ENCODE data around the gene LGI4. TPM values are rescaled to one million over a fixed set of nuclear protein-coding genes. Genes with fewer than 3 reads are reported as not detected.

The LGI4 gene
- total RNA-seq, 1 donor from 2014 or later = 32.9 TPM

- intact Hi-C loops (cut with DNase I) = no loop called here
- Histone ChIP-seq H3K27me3 (no peaks in the 10 kb centered on the region), H3K4me3 (peak overlapping the region; percentile 11 to 46), H3K27ac (peak overlapping the region; percentile 94), H3K36me3 (no peaks in the 10 kb centered on the region), H3K9me3 (no peaks in the 10 kb centered on the region), H3K4me1 (peaks cover 59% of the 10 kb centered on the region)
- no peak for DNase-seq (ENCODE audit: extremely low spot score in 2 of 2)
- no peak for TF ChIP-seq POLR2AphosphoS5 (IDR thresholded peaks at IDR 0.05; ENCODE audit: insufficient read depth in 1 of 2, low read depth in 1 of 2)
Observed at GRCh38 chr19:35118268-35119020, 16.4 kb downstream of the LGI4 start.

- no peaks in the 10 kb centered on the region for H3K9me3 ChIP-seq
- TF ChIP-seq POLR2A (IDR thresholded peaks at IDR 0.05) (no peak), POLR2AphosphoS5 (IDR thresholded peaks at IDR 0.05; ENCODE audit: insufficient read depth in 1 of 2, low read depth in 1 of 2) (no peak), CTCF (IDR thresholded peaks at IDR 0.05) (no peak)
- intact Hi-C loops (cut with DNase I) = no loop called here
- H3K36me3 ChIP-seq = no peaks in the 10 kb centered on the region
- peaks cover 52% of the 10 kb centered on the region for H3K4me1 ChIP-seq
- no peak for DNase-seq (ENCODE audit: extremely low spot score in 2 of 2)
- peak overlapping the region in 1 of 2 donors; percentile 46 for H3K4me3 ChIP-seq
- no peaks in the 10 kb centered on the region for H3K27me3 ChIP-seq
- H3K27ac ChIP-seq = peak overlapping the region; percentile 94
Observed at GRCh38 chr19:35117799-35118198, 17.1 kb downstream of the LGI4 start.

GRCh38 chr19:35117116-35117515 is 17.7 kb downstream of the LGI4 start:
- H3K36me3 ChIP-seq = no peaks in the 10 kb centered on the region
- no peak for DNase-seq (ENCODE audit: extremely low spot score in 2 of 2)
- intact Hi-C loops (cut with DNase I) = no loop called here
- no peak for TF ChIP-seq POLR2A (IDR thresholded peaks at IDR 0.05)
- no peak for TF ChIP-seq CTCF (IDR thresholded peaks at IDR 0.05)
- TF ChIP-seq POLR2AphosphoS5 (IDR thresholded peaks at IDR 0.05; ENCODE audit: insufficient read depth in 1 of 2, low read depth in 1 of 2) = no peak
- H3K9me3 ChIP-seq = no peaks in the 10 kb centered on the region
- peak overlapping the region; percentile 8 to 46 for H3K4me3 ChIP-seq
- H3K4me1 ChIP-seq = peaks cover 45% of the 10 kb centered on the region
- no peaks in the 10 kb centered on the region for H3K27me3 ChIP-seq
- peak overlapping the region; percentile 94 for H3K27ac ChIP-seq

- Histone ChIP-seq H3K9me3 (no peaks in the 10 kb centered on the region), H3K36me3 (no peaks in the 10 kb centered on the region), H3K27me3 (no peaks in the 10 kb centered on the region), H3K27ac (peak overlapping the region; percentile 94), H3K4me3 (peak overlapping the region; percentile 8 to 46), H3K4me1 (peaks cover 37% of the 10 kb centered on the region)
- no peak for TF ChIP-seq CTCF (IDR thresholded peaks at IDR 0.05)
- no peak for TF ChIP-seq POLR2A (IDR thresholded peaks at IDR 0.05)
- peak in 1 of 2 donors; percentile 24 for TF ChIP-seq POLR2AphosphoS5 (IDR thresholded peaks at IDR 0.05; ENCODE audit: insufficient read depth in 1 of 2, low read depth in 1 of 2)
- no peak for DNase-seq (ENCODE audit: extremely low spot score in 2 of 2)
- intact Hi-C loops (cut with DNase I) = no loop called here
Observed at GRCh38 chr19:35116072-35116801, 18.6 kb downstream of the LGI4 start.

GRCh38 chr19:35115177-35115951 is 19.5 kb downstream of the LGI4 start, which contains the start of gene FXYD3:
Gene FXYD3 (plus strand): TSS chr19:35115823. CDS start chr19:35119377, 3,554 bp downstream.
- Histone ChIP-seq H3K36me3 (no peaks in the 10 kb centered on the region), H3K9me3 (no peaks in the 10 kb centered on the region), H3K27me3 (no peaks in the 10 kb centered on the region), H3K4me3 (peak within 1 kb of the TSS; percentile 31 to 46), H3K27ac (peak within 1 kb of the TSS; percentile 94), H3K4me1 (peaks cover 29% of the 10 kb centered on the region)
- intact Hi-C loops (cut with DNase I) = loop anchor here (2.0 kb wide), 1 partner anchor 19 kb away; the partner anchor contains the start of gene LGI4
- TF ChIP-seq POLR2AphosphoS5 (IDR thresholded peaks at IDR 0.05; ENCODE audit: insufficient read depth in 1 of 2, low read depth in 1 of 2) = no peak
- no peak for TF ChIP-seq CTCF (IDR thresholded peaks at IDR 0.05)
- TF ChIP-seq POLR2A (IDR thresholded peaks at IDR 0.05) = no peak
- DNase-seq (ENCODE audit: extremely low spot score in 2 of 2) = no peak

Data from vagina (tissue), 2 donors.